ENCODE data around the gene JAZF1. TPM values are rescaled to one million over a fixed set of nuclear protein-coding genes. Genes with fewer than 3 reads are reported as not detected.

The JAZF1 gene
- total and polyA plus RNA-seq, 5 donors from 2014 or later, result 6.4 to 30.7 (median 7.6) TPM

DNA sequence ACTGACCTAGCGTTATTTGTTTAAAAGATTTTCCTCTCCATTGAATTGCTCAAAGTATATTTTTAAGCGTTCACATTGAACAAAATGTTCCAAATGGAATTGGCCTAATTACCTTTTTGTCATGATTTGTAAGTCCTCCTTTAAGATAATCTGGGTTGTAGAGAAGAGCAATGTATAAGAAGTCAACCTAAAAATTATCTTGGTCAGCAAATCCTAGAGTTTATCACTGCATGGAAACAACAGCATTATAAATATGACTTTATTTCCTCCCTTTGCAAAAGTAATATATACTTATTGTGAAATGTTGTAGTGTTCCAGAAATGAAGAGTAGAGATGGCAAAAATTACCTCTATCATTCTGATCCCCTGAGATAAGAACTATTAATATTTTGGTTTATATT, 381.4 kb downstream of the JAZF1 start:
- Mint-ChIP-seq H3K27me3 (no peaks in the 10 kb centered on the region), H3K4me1 (peaks cover 2 to 12% (median 8%) of the 10 kb centered on the region in 4 donors), H3K36me3 (peaks cover 45% of the 10 kb centered on the region), H3K4me3 (no peak overlapping the region), H3K27ac (no peak overlapping the region), H3K9me3 (no peaks in the 10 kb centered on the region)
- Histone ChIP-seq H3K36me3 (ENCODE audit: control insufficient read depth, insufficient read depth, low read length) (peaks cover 67% of the 10 kb centered on the region), H3K4me1 (ENCODE audit: control insufficient read depth, insufficient read depth, low read length, poor library complexity, severe bottlenecking) (no peaks in the 10 kb centered on the region), H3K27ac (ENCODE audit: insufficient read depth, low read length, poor library complexity, severe bottlenecking) (no peak overlapping the region), H3K9me3 (ENCODE audit: control insufficient read depth in 2 of 2, low read length in 2 of 2) (no peaks in the 10 kb centered on the region), H3K4me3 (ENCODE audit: low read depth, low read length) (no peak overlapping the region), H3K27me3 (ENCODE audit: control insufficient read depth, insufficient read depth, low read length) (no peaks in the 10 kb centered on the region)
- ATAC-seq (ENCODE audit: low read depth in 2 of 2), result no peak
- DNase-seq, result no peak

DNA sequence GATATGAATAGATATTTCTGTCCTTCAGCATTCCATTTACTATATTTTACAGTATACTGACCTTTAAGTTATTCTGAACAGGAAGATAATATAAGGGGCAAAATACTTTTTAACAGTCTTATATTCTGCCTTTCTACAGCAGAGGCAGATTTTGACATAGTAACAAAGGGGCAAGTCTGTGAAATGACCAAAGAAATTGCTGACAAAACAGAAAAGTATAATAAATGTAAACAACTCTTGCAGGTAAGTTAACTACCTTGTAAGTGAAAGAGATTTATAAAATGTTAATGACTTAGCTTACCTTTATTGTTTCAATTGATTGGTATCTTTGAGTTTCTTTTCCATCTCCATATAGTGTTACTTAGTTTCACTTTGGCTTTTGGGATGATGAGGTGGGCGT, 384.6 kb downstream of the JAZF1 start:
- Histone ChIP-seq H3K36me3 (ENCODE audit: control insufficient read depth, insufficient read depth, low read length) (peaks cover 76% of the 10 kb centered on the region), H3K27me3 (ENCODE audit: control insufficient read depth, insufficient read depth, low read length) (no peaks in the 10 kb centered on the region), H3K9me3 (ENCODE audit: control insufficient read depth in 2 of 2, low read length in 2 of 2) (no peaks in the 10 kb centered on the region), H3K4me1 (ENCODE audit: control insufficient read depth, insufficient read depth, low read length, poor library complexity, severe bottlenecking) (no peaks in the 10 kb centered on the region), H3K4me3 (ENCODE audit: low read depth, low read length) (no peak overlapping the region), H3K27ac (ENCODE audit: insufficient read depth, low read length, poor library complexity, severe bottlenecking) (no peak overlapping the region)
- no peaks in the 10 kb centered on the region for H3K9me3 Mint-ChIP-seq
- H3K36me3 Mint-ChIP-seq, result peaks cover 47% of the 10 kb centered on the region
- ATAC-seq (ENCODE audit: low read depth in 2 of 2) (no peak), DNase-seq (no peak)
- no peaks in the 10 kb centered on the region for H3K27me3 Mint-ChIP-seq
- H3K4me3 Mint-ChIP-seq, result peak overlapping the region in 1 of 4 donors; percentile 69
- H3K27ac Mint-ChIP-seq, result peak overlapping the region in 1 of 3 donors; percentile 32
- peaks cover 2 to 9% (median 5%) of the 10 kb centered on the region in 4 donors for H3K4me1 Mint-ChIP-seq

DNA sequence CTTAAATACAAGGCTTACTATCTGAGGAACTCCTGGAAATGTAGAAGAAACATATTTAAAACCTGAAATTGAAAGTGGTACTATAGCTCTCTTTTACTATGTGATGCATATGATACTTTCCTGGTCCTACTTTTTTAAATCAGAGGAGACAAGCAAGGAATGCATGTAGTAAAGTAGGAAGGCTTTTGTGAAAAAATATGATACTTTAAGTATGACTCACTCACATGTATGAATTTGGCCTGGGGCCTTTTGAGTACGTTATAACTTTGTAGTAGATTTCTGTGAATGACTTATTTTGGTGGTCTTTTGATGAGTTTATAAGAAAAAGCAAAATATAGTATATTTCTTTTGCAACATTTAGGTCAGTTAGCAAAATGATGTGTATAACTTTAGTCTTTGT, 386.8 kb downstream of the JAZF1 start:
- H3K27me3 Mint-ChIP-seq, result no peaks in the 10 kb centered on the region
- Histone ChIP-seq H3K36me3 (ENCODE audit: control insufficient read depth, insufficient read depth, low read length) (peaks cover 73% of the 10 kb centered on the region), H3K27ac (ENCODE audit: insufficient read depth, low read length, poor library complexity, severe bottlenecking) (no peak overlapping the region), H3K4me1 (ENCODE audit: control insufficient read depth, insufficient read depth, low read length, poor library complexity, severe bottlenecking) (no peaks in the 10 kb centered on the region), H3K4me3 (ENCODE audit: low read depth, low read length) (no peak overlapping the region), H3K27me3 (ENCODE audit: control insufficient read depth, insufficient read depth, low read length) (no peaks in the 10 kb centered on the region), H3K9me3 (ENCODE audit: control insufficient read depth in 2 of 2, low read length in 2 of 2) (no peaks in the 10 kb centered on the region)
- peaks cover 6 to 15% (median 10%) of the 10 kb centered on the region in 4 donors for H3K4me1 Mint-ChIP-seq
- peaks cover 50% of the 10 kb centered on the region for H3K36me3 Mint-ChIP-seq
- ATAC-seq (ENCODE audit: low read depth in 2 of 2), result no peak
- H3K4me3 Mint-ChIP-seq, result no peak overlapping the region
- no peak for DNase-seq
- no peak overlapping the region for H3K27ac Mint-ChIP-seq
- H3K9me3 Mint-ChIP-seq, result no peaks in the 10 kb centered on the region

DNA sequence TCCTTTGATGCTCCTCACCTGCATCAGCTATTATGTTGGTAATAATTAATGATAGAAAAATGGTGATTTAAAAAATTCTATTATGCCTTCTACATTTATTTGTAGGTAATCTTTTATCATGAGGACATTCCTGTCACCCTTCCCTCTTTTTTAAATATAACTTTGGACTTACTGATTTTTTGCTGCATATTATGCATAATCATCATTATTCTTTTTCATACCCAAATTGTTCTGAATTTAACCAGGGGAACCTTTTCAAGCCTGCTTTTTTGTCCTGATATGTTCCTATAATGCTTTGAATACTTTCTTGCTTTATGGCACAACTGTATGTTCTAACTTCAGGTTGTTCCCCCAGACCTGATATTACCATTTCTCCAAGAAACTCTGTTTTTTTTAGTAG, 392.2 kb downstream of the JAZF1 start:
- H3K9me3 ChIP-seq (ENCODE audit: control insufficient read depth in 2 of 2, low read length in 2 of 2), result no peaks in the 10 kb centered on the region
- no peaks in the 10 kb centered on the region for H3K4me1 ChIP-seq (ENCODE audit: control insufficient read depth, insufficient read depth, low read length, poor library complexity, severe bottlenecking)
- peaks cover 66% of the 10 kb centered on the region for H3K36me3 ChIP-seq (ENCODE audit: control insufficient read depth, insufficient read depth, low read length)
- no peaks in the 10 kb centered on the region for H3K27me3 ChIP-seq (ENCODE audit: control insufficient read depth, insufficient read depth, low read length)
- no peak overlapping the region for H3K27ac ChIP-seq (ENCODE audit: insufficient read depth, low read length, poor library complexity, severe bottlenecking)
- Mint-ChIP-seq H3K4me3 (no peak overlapping the region), H3K36me3 (peaks cover 50% of the 10 kb centered on the region), H3K4me1 (peaks cover 9 to 19% (median 15%) of the 10 kb centered on the region in 4 donors), H3K27me3 (no peaks in the 10 kb centered on the region), H3K9me3 (no peaks in the 10 kb centered on the region), H3K27ac (no peak overlapping the region)
- no peak overlapping the region for H3K4me3 ChIP-seq (ENCODE audit: low read depth, low read length)
- DNase-seq (no peak), ATAC-seq (ENCODE audit: low read depth in 2 of 2) (no peak)

DNA sequence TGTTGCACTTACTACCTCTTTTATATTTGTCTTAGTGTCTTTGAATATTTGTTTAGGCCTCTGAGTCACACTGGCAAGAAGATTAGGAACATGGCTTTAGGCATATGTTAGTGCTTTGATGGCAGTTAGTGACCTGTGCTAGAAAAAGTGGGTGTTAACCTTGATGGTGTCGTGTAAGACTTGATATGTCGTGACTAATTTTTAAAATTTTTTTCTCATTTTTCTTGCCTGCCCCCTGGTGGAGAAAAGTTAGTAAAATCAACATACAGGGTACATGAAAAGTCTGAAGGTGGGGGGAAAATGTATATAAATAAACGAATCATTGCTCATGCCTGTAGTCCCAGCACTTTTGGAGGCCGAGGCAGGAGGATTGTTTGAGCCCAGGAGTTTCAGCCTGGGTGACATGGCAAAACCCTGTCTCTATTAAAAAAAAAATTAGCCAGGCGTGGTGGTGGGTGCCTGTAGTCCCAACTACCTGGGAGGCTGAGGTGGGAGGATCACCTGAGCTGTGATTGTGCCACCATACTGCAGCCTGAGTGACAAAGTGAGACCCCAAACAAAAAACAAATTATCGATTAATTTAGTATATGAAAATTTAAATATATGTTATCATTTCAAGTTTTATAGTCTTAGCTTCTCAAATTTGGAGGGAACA, 396.1 kb downstream of the JAZF1 start:
- Mint-ChIP-seq H3K36me3 (peaks cover 38% of the 10 kb centered on the region), H3K9me3 (no peaks in the 10 kb centered on the region), H3K4me1 (peaks cover 19 to 29% (median 27%) of the 10 kb centered on the region in 4 donors), H3K27ac (peak overlapping the region in 1 of 3 donors; percentile 55), H3K4me3 (no peak overlapping the region), H3K27me3 (no peaks in the 10 kb centered on the region)
- DNase-seq, result peak; percentile 2 to 65 (median 47)
- H3K27ac ChIP-seq (ENCODE audit: insufficient read depth, low read length, poor library complexity, severe bottlenecking), result no peak overlapping the region
- no peak overlapping the region for H3K4me3 ChIP-seq (ENCODE audit: low read depth, low read length)
- H3K27me3 ChIP-seq (ENCODE audit: control insufficient read depth, insufficient read depth, low read length), result no peaks in the 10 kb centered on the region
- H3K9me3 ChIP-seq (ENCODE audit: control insufficient read depth in 2 of 2, low read length in 2 of 2), result no peaks in the 10 kb centered on the region
- ATAC-seq (ENCODE audit: low read depth in 2 of 2), result no peak
- no peaks in the 10 kb centered on the region for H3K4me1 ChIP-seq (ENCODE audit: control insufficient read depth, insufficient read depth, low read length, poor library complexity, severe bottlenecking)
- H3K36me3 ChIP-seq (ENCODE audit: control insufficient read depth, insufficient read depth, low read length), result peaks cover 52% of the 10 kb centered on the region

DNA sequence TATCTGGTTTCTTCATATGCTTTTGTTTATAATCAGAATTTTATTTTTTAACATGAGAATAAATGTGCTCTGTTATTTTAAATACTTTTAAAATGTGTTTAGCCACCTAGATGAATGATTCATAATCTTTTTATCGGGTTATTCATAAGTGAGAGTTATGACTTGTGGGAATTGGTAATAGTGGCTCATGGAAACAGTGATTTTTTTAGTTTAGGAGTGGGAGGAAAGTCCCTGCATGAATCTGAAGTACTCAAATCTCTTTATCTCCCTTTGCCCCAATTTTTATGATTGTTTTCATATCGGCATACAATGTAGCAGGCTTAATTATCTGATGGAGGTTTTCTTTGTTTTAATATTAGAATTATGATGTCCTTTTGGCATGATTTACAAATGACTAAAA, 397.7 kb downstream of the JAZF1 start:
- no peak for ATAC-seq (ENCODE audit: low read depth in 2 of 2)
- no peak overlapping the region for H3K27ac Mint-ChIP-seq

DNA sequence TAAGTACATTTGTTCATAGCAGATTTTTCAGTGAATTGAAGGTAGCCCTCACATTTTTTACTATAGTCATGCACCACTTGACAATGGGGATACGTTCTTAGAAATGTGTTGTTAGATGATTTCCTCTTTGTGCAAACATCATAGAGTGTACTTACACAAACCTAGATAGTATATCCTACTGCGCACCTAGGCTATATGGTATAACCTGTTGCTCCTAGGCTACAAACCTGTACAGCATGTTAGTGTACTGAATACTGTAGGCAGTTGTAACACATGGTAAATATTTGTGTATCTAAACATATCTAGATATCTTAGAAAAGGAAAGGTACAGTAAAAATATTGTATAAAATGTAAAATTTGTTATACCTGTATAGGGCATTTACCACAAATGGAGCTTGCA, 399.4 kb downstream of the JAZF1 start:
- peaks cover 20 to 48% (median 31%) of the 10 kb centered on the region in 4 donors for H3K4me1 Mint-ChIP-seq
- peak overlapping the region in 1 of 3 donors; percentile 50 for H3K27ac Mint-ChIP-seq
- Histone ChIP-seq H3K4me1 (ENCODE audit: control insufficient read depth, insufficient read depth, low read length, poor library complexity, severe bottlenecking) (no peaks in the 10 kb centered on the region), H3K9me3 (ENCODE audit: control insufficient read depth in 2 of 2, low read length in 2 of 2) (no peaks in the 10 kb centered on the region), H3K4me3 (ENCODE audit: low read depth, low read length) (no peak overlapping the region), H3K27ac (ENCODE audit: insufficient read depth, low read length, poor library complexity, severe bottlenecking) (no peak overlapping the region), H3K36me3 (ENCODE audit: control insufficient read depth, insufficient read depth, low read length) (peaks cover 40% of the 10 kb centered on the region), H3K27me3 (ENCODE audit: control insufficient read depth, insufficient read depth, low read length) (no peaks in the 10 kb centered on the region)
- H3K27me3 Mint-ChIP-seq, result no peaks in the 10 kb centered on the region
- no peaks in the 10 kb centered on the region for H3K9me3 Mint-ChIP-seq
- H3K4me3 Mint-ChIP-seq, result no peak overlapping the region
- ATAC-seq (ENCODE audit: low read depth in 2 of 2), result no peak
- DNase-seq, result no peak
- H3K36me3 Mint-ChIP-seq, result peaks cover 24% of the 10 kb centered on the region

More for the DNA sequence above, 397.7 kb downstream of the JAZF1 start:
- Histone ChIP-seq H3K36me3 (ENCODE audit: control insufficient read depth, insufficient read depth, low read length) (peaks cover 51% of the 10 kb centered on the region), H3K4me1 (ENCODE audit: control insufficient read depth, insufficient read depth, low read length, poor library complexity, severe bottlenecking) (no peaks in the 10 kb centered on the region), H3K4me3 (ENCODE audit: low read depth, low read length) (no peak overlapping the region), H3K27ac (ENCODE audit: insufficient read depth, low read length, poor library complexity, severe bottlenecking) (no peak overlapping the region), H3K9me3 (ENCODE audit: control insufficient read depth in 2 of 2, low read length in 2 of 2) (no peaks in the 10 kb centered on the region), H3K27me3 (ENCODE audit: control insufficient read depth, insufficient read depth, low read length) (no peaks in the 10 kb centered on the region)
- no peak for DNase-seq
- peaks cover 12 to 38% (median 21%) of the 10 kb centered on the region in 4 donors for H3K4me1 Mint-ChIP-seq
- H3K4me3 Mint-ChIP-seq, result no peak overlapping the region
- H3K36me3 Mint-ChIP-seq, result peaks cover 34% of the 10 kb centered on the region
- H3K27me3 Mint-ChIP-seq, result no peaks in the 10 kb centered on the region
- H3K9me3 Mint-ChIP-seq, result no peaks in the 10 kb centered on the region

Data from CD4-positive, CD25-positive, alpha-beta regulatory T cell (primary cell).